GM12872 (cell line): ENCODE results near the gene KLHL29.

ENCODE experiments used
- CTCF ChIP-seq: IDR thresholded peaks from 3 replicates; pipeline ENCODE4 v1.5.1; 2011; ENCODE audit warnings: low read depth, mild to moderate bottlenecking, low read length, moderate library complexity; ENCODE audit not compliant: insufficient read depth

KLHL29 gene

GRCh38 chr2:23497063-23497462 lies 112.1 kb downstream of the KLHL29 start:
- TF ChIP-seq CTCF, result no peak

GRCh38 chr2:23497536-23497935 lies 112.6 kb downstream of the KLHL29 start:
- no peak for TF ChIP-seq CTCF

- no peak for TF ChIP-seq CTCF
These were observed 114.0 kb downstream of the KLHL29 start for GRCh38 chr2:23498943-23499342.

- no peak for TF ChIP-seq CTCF
These were observed 114.5 kb downstream of the KLHL29 start for GRCh38 chr2:23499439-23499838.

GRCh38 chr2:23500836-23501235 lies 115.9 kb downstream of the KLHL29 start:
- no peak for TF ChIP-seq CTCF

- no peak for TF ChIP-seq CTCF
These were observed 117.1 kb downstream of the KLHL29 start for GRCh38 chr2:23502096-23502495.

- TF ChIP-seq CTCF, result no peak
These were observed 118.1 kb downstream of the KLHL29 start for GRCh38 chr2:23503097-23503496.

- TF ChIP-seq CTCF, result no peak
These were observed 118.7 kb downstream of the KLHL29 start for GRCh38 chr2:23503682-23504081.
